Neural crest cell (in vitro differentiated cells): ENCODE results near the gene TMEM39B. TPM values are rescaled to one million over a fixed set of nuclear protein-coding genes. Genes with fewer than 3 reads are reported as not detected.
"Not testable (repeated sequence)": the region's sequence is repeated elsewhere in the genome, so short reads cannot be mapped to it uniquely, and the experiment has no call there.

Experiments used
- DNase-seq: peaks from one replicate; pipeline ENCODE4 v3.0.0; 2021; ENCODE audit warnings: low read depth, mixed read lengths, low spot score
- H3K27ac Mint-ChIP-seq: one replicate; pipeline ENCODE4 v1.8.0; 2021; ENCODE audit warnings: mild to moderate bottlenecking, mixed read lengths; ENCODE audit not compliant: unreplicated experiment
- H3K27me3 Mint-ChIP-seq: 2 replicates; pipeline ENCODE4 v1.8.0; 2021; ENCODE audit warnings: low read depth, mild to moderate bottlenecking, mixed read lengths
- H3K36me3 Mint-ChIP-seq: 2 replicates; pipeline ENCODE4 v1.8.0; 2021; ENCODE audit warnings: low read depth, mild to moderate bottlenecking, mixed read lengths
- H3K4me1 Mint-ChIP-seq: 2 replicates; pipeline ENCODE4 v1.8.0; 2021; ENCODE audit warnings: mixed read lengths
- H3K4me3 Mint-ChIP-seq: one replicate; pipeline ENCODE4 v1.8.0; 2021; ENCODE audit warnings: mild to moderate bottlenecking, mixed read lengths
- H3K9me3 Mint-ChIP-seq: 2 replicates; pipeline ENCODE4 v1.8.0; 2021; ENCODE audit warnings: mixed read lengths
- CTCF ChIP-seq: fragments of 200-600 bp; sonication (generic); conservative IDR thresholded peaks from 2 replicates; pipeline ENCODE4 v1.5.0; 2021; ENCODE audit warnings: antibody characterized with exemption, mild to moderate bottlenecking
- total RNA-seq: library from RNA; stranded (reverse); gene quantifications from 2 replicates; pipeline ENCODE4 v1.2.1, GENCODE V29; 2021

TMEM39B gene
- total RNA-seq, 1 donor from 2014 or later = 34.8 TPM

- Mint-ChIP-seq H3K4me3 (peak overlapping the region; percentile 80), H3K9me3 (no peaks in the 10 kb centered on the region), H3K36me3 (no peaks in the 10 kb centered on the region), H3K27ac (no peak overlapping the region), H3K27me3 (no peaks in the 10 kb centered on the region), H3K4me1 (peaks cover 34% of the 10 kb centered on the region)
- TF ChIP-seq CTCF = no peak
- DNase-seq = no peak
These were observed 38.4 kb downstream of the TMEM39B start for GRCh38 chr1:32111040-32111623.

GRCh38 chr1:32111789-32112188, 39.0 kb downstream of the TMEM39B start:
- Mint-ChIP-seq H3K9me3 (no peaks in the 10 kb centered on the region), H3K4me3 (peak overlapping the region; percentile 80), H3K27me3 (no peaks in the 10 kb centered on the region), H3K36me3 (no peaks in the 10 kb centered on the region), H3K4me1 (peaks cover 36% of the 10 kb centered on the region), H3K27ac (no peak overlapping the region)
- no peak for DNase-seq
- no peak for TF ChIP-seq CTCF

- no peaks in the 10 kb centered on the region for H3K27me3 Mint-ChIP-seq
- H3K36me3 Mint-ChIP-seq = no peaks in the 10 kb centered on the region
- H3K4me1 Mint-ChIP-seq = peaks cover 31% of the 10 kb centered on the region
- no peaks in the 10 kb centered on the region for H3K9me3 Mint-ChIP-seq
- TF ChIP-seq CTCF = no peak
- H3K4me3 Mint-ChIP-seq = no peak overlapping the region
- H3K27ac Mint-ChIP-seq = no peak overlapping the region
- no peak for DNase-seq
These were observed 40.2 kb downstream of the TMEM39B start for GRCh38 chr1:32112806-32113375.

- H3K36me3 Mint-ChIP-seq, H3K27ac Mint-ChIP-seq, H3K27me3 Mint-ChIP-seq, H3K9me3 Mint-ChIP-seq, DNase-seq, H3K4me3 Mint-ChIP-seq: not testable (repeated sequence)
- peaks cover 27% of the 10 kb centered on the region for H3K4me1 Mint-ChIP-seq
These were observed 40.7 kb downstream of the TMEM39B start for GRCh38 chr1:32113436-32113835.

GRCh38 chr1:32114420-32114819, 41.7 kb downstream of the TMEM39B start:
- no peak overlapping the region for H3K4me3 Mint-ChIP-seq
- TF ChIP-seq CTCF = no peak
- H3K27me3 Mint-ChIP-seq = no peaks in the 10 kb centered on the region
- no peak for DNase-seq
- no peaks in the 10 kb centered on the region for H3K36me3 Mint-ChIP-seq
- H3K27ac Mint-ChIP-seq = no peak overlapping the region
- H3K4me1 Mint-ChIP-seq = peaks cover 18% of the 10 kb centered on the region
- no peaks in the 10 kb centered on the region for H3K9me3 Mint-ChIP-seq

GRCh38 chr1:32115496-32115895, 42.8 kb downstream of the TMEM39B start:
- no peak for TF ChIP-seq CTCF
- Mint-ChIP-seq H3K36me3 (no peaks in the 10 kb centered on the region), H3K9me3 (no peaks in the 10 kb centered on the region), H3K4me1 (peaks cover 15% of the 10 kb centered on the region), H3K4me3 (no peak overlapping the region), H3K27ac (no peak overlapping the region), H3K27me3 (no peaks in the 10 kb centered on the region)
- DNase-seq = no peak
